Measurements from ENCODE around the gene KLF9.

Gene KLF9

GRCh38 chr9:70413799-70414775, at the start of gene KLF9:
Gene KLF9, minus strand, starts transcription at chr9:70414657. Its CDS starts 1,294 bp downstream, at chr9:70413363.
- DNase-seq: peak; percentile 88

GRCh38 chr9:70463877-70464276, 49.4 kb upstream of the KLF9 start:
- DNase-seq: no peak

GRCh38 chr9:70462300-70462699, 47.8 kb upstream of the KLF9 start:
- no peak for DNase-seq

GRCh38 chr9:70457235-70457634, 42.8 kb upstream of the KLF9 start:
- DNase-seq: no peak

- DNase-seq: no peak
Measured at GRCh38 chr9:70455993-70456704, 41.7 kb upstream of the KLF9 start.

- no peak for DNase-seq
Measured at GRCh38 chr9:70452365-70452764, 37.9 kb upstream of the KLF9 start.

- DNase-seq: no peak
Measured at GRCh38 chr9:70451765-70452164, 37.3 kb upstream of the KLF9 start.

GRCh38 chr9:70450738-70451137, 36.3 kb upstream of the KLF9 start:
- DNase-seq: no peak

GRCh38 chr9:70449461-70449860, 35.0 kb upstream of the KLF9 start:
- no peak for DNase-seq

- DNase-seq: no peak
Measured at GRCh38 chr9:70448919-70449318, 34.5 kb upstream of the KLF9 start.

- no peak for DNase-seq
Measured at GRCh38 chr9:70444904-70445303, 30.4 kb upstream of the KLF9 start.

GRCh38 chr9:70442328-70442848, 27.9 kb upstream of the KLF9 start:
- no peak for DNase-seq

- DNase-seq: no peak
Measured at GRCh38 chr9:70441622-70442021, 27.2 kb upstream of the KLF9 start.

- no peak for DNase-seq
Measured at GRCh38 chr9:70439991-70440706, 25.7 kb upstream of the KLF9 start.

GRCh38 chr9:70438341-70438928, 24.0 kb upstream of the KLF9 start:
- no peak for DNase-seq

GRCh38 chr9:70435948-70436347, 21.5 kb upstream of the KLF9 start:
- DNase-seq: no peak

GRCh38 chr9:70429899-70430298, 15.4 kb upstream of the KLF9 start:
- no peak for DNase-seq

- DNase-seq: no peak
Measured at GRCh38 chr9:70428781-70429180, 14.3 kb upstream of the KLF9 start.

GRCh38 chr9:70427161-70427945, 12.9 kb upstream of the KLF9 start:
- no peak for DNase-seq

GRCh38 chr9:70425192-70425591, 10.7 kb upstream of the KLF9 start:
- no peak for DNase-seq

GRCh38 chr9:70422371-70423043, 8.1 kb upstream of the KLF9 start:
- DNase-seq: no peak
